SK-N-SH treated with all-trans-retinoic acid at 6 μM for 48 hours (cell line): ENCODE data around the gene EDIL3.

Experiments
- ESRRG ChIP-seq: fragments of 250-450 bp; sonication (Bioruptor Pico); IDR thresholded peaks from 2 replicates; pipeline ENCODE4 v1.6.1; 2021; ENCODE audit warnings: mild to moderate bottlenecking
- RARB ChIP-seq: fragments of 250-450 bp; sonication (Bioruptor Pico); IDR thresholded peaks from 2 replicates; pipeline ENCODE4 v1.8.0; 2021; ENCODE audit warnings: mild to moderate bottlenecking, moderate library complexity
- TCF4 ChIP-seq: fragments of 250-450 bp; sonication (Bioruptor Pico); IDR thresholded peaks from 2 replicates; pipeline ENCODE4 v1.8.0; 2021; ENCODE audit warnings: mild to moderate bottlenecking, moderate library complexity, borderline replicate concordance
- TOX ChIP-seq: fragments of 250-450 bp; sonication (Bioruptor Pico); IDR thresholded peaks from 2 replicates; pipeline ENCODE4 v1.8.0; 2021; ENCODE audit warnings: mild to moderate bottlenecking, moderate library complexity, borderline replicate concordance
- TSHZ2 ChIP-seq: fragments of 250-450 bp; sonication (Bioruptor Pico); IDR thresholded peaks from 2 replicates; pipeline ENCODE4 v1.5.0; 2020; ENCODE audit warnings: mild to moderate bottlenecking, moderate library complexity
- ZFP3 ChIP-seq: fragments of 250-450 bp; sonication (Bioruptor Pico); IDR thresholded peaks from 2 replicates; pipeline ENCODE4 v1.5.0; 2020; ENCODE audit warnings: mild to moderate bottlenecking, moderate library complexity
- ZFP30 ChIP-seq: fragments of 450-650 bp; formaldehyde crosslinking; IDR thresholded peaks from 2 replicates; pipeline ENCODE4 v1.5.0; 2022; ENCODE audit warnings: mild to moderate bottlenecking, moderate library complexity

DNA sequence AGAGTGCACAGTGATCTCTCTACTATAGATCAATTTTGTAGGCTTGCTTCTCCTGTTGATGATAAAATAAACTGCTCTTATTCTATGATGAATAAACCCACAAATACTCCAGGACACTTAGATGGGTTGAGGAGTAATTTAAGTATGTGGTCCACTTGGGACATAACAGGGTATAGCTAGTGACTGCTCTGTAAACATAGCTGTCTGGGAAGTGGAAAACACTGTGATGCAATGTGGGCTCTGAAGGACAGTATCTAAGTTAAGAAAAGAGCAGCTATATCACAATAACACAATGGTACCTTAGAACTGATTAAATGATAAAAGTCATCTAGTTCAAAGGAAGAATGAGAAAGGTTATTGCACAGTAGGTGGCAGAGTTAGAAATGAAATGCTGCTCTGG, 369.7 kb downstream of the EDIL3 start:
- no peak for TF ChIP-seq TOX (CRISPR knock-in tag)
- no peak for TF ChIP-seq ZFP30 (CRISPR knock-in tag)
- no peak for TF ChIP-seq TCF4 (CRISPR knock-in tag)
- no peak for TF ChIP-seq RARB (CRISPR knock-in tag)
- TF ChIP-seq ZFP3 (CRISPR knock-in tag) = no peak
- TF ChIP-seq ESRRG (CRISPR knock-in tag) = no peak
- no peak for TF ChIP-seq TSHZ2 (CRISPR knock-in tag)
